Measurements from ENCODE around the gene LYRM2. TPM values are rescaled to one million over a fixed set of nuclear protein-coding genes. Genes with fewer than 3 reads are reported as not detected.

LYRM2 gene
- total and polyA plus RNA-seq, 9 donors: 11.8 to 44.0 (median 26.2) TPM

DNA sequence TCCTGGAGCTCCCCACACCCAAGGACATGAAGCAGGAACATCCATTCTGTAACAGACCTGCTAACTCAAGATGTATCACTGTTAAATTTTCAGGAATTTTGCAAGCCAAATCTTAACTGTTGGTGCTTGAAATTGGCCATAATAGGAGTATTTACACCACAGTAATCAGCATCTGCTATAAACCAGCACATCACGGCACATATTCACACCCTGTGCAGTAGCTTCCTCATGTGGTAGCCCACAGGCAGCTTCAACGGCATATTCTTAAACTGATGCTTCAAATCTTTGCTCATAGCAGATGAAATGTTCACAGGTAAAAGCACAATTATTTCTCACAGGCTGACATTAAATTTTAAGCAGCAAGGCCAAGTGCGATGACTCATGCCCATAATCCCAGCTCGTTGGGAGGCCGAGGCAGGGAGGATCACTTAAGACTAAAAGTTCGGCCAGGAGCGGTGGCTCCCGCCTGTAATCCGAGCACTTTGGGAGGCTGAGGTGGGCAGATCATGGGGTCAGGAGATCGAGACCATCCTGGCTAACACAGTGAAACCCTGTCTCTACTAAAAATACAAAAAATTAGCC, 43.5 kb upstream of the LYRM2 start:
- intact Hi-C loops (cut with DNase I): no loop called here
- TF ChIP-seq, protein P1, sequence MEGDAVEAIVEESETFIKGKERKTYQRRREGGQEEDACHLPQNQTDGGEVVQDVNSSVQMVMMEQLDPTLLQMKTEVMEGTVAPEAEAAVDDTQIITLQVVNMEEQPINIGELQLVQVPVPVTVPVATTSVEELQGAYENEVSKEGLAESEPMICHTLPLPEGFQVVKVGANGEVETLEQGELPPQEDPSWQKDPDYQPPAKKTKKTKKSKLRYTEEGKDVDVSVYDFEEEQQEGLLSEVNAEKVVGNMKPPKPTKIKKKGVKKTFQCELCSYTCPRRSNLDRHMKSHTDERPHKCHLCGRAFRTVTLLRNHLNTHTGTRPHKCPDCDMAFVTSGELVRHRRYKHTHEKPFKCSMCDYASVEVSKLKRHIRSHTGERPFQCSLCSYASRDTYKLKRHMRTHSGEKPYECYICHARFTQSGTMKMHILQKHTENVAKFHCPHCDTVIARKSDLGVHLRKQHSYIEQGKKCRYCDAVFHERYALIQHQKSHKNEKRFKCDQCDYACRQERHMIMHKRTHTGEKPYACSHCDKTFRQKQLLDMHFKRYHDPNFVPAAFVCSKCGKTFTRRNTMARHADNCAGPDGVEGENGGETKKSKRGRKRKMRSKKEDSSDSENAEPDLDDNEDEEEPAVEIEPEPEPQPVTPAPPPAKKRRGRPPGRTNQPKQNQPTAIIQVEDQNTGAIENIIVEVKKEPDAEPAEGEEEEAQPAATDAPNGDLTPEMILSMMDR (IDR thresholded peaks at IDR 0.05): no peak
- TF ChIP-seq POLR2A (IDR thresholded peaks at IDR 0.05) (no peak), EP300 (IDR thresholded peaks at IDR 0.05) (no peak)
- H3K27ac ChIP-seq: no peak overlapping the region
- 86 to 95% (median 94%) methylated on average over 10 of the region's 10 CpGs for WGBS, 3 donors
- H3K36me3 ChIP-seq: no peaks in the 10 kb centered on the region
- DNase-seq: no peak
- no peaks in the 10 kb centered on the region for H3K27me3 ChIP-seq
- no peaks in the 10 kb centered on the region for H3K4me1 ChIP-seq (ENCODE audit: insufficient read depth)
- H3K9me3 ChIP-seq: no peaks in the 10 kb centered on the region
- H3K4me3 ChIP-seq: no peak overlapping the region

DNA sequence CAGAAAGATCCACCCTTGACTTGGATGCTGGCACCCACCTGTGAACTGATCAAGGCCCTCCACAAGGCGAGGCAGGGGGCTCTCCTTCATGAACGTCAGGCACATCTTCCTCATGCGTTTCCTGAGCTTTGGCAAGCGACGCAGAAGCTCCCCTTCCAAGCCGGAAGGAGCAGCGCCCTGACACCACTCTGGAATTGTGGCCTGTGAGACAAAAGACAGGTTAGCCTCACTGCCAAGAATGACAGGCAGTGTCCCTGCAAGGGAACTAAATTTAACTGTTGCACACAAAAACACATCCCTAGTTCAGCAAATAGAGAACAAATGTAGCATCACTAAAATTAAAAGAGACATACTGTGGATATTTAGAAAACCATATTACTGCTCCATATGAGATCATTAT, 42.0 kb upstream of the LYRM2 start:
- H3K4me1 ChIP-seq (ENCODE audit: insufficient read depth): peaks cover 3% of the 10 kb centered on the region
- no peak overlapping the region for H3K27ac ChIP-seq
- intact Hi-C loops (cut with DNase I): no loop called here
- no peaks in the 10 kb centered on the region for H3K9me3 ChIP-seq
- WGBS, 3 donors: 77 to 95% (median 81%) methylated on average over 7 of the region's 7 CpGs
- TF ChIP-seq, protein P1 (IDR thresholded peaks at IDR 0.05): no peak
- no peak for TF ChIP-seq EP300 (IDR thresholded peaks at IDR 0.05)
- TF ChIP-seq POLR2A (IDR thresholded peaks at IDR 0.05): no peak
- no peak for DNase-seq
- H3K4me3 ChIP-seq: no peak overlapping the region
- no peaks in the 10 kb centered on the region for H3K36me3 ChIP-seq
- H3K27me3 ChIP-seq: no peaks in the 10 kb centered on the region

- Histone ChIP-seq H3K4me1 (ENCODE audit: insufficient read depth) (peaks cover 3% of the 10 kb centered on the region), H3K4me3 (no peak overlapping the region), H3K27ac (no peak overlapping the region), H3K9me3 (no peaks in the 10 kb centered on the region), H3K36me3 (no peaks in the 10 kb centered on the region), H3K27me3 (no peaks in the 10 kb centered on the region)
- DNase-seq: no peak
- intact Hi-C loops (cut with DNase I): no loop called here
- TF ChIP-seq, protein P1 (IDR thresholded peaks at IDR 0.05): no peak
- TF ChIP-seq POLR2A (IDR thresholded peaks at IDR 0.05): no peak
- no peak for TF ChIP-seq EP300 (IDR thresholded peaks at IDR 0.05)
- WGBS, 3 donors: 92 to 95% (median 93%) methylated on average over 2 of the region's 2 CpGs
Measured at GRCh38 chr6:89680150-89680549, 41.6 kb upstream of the LYRM2 start.

DNA sequence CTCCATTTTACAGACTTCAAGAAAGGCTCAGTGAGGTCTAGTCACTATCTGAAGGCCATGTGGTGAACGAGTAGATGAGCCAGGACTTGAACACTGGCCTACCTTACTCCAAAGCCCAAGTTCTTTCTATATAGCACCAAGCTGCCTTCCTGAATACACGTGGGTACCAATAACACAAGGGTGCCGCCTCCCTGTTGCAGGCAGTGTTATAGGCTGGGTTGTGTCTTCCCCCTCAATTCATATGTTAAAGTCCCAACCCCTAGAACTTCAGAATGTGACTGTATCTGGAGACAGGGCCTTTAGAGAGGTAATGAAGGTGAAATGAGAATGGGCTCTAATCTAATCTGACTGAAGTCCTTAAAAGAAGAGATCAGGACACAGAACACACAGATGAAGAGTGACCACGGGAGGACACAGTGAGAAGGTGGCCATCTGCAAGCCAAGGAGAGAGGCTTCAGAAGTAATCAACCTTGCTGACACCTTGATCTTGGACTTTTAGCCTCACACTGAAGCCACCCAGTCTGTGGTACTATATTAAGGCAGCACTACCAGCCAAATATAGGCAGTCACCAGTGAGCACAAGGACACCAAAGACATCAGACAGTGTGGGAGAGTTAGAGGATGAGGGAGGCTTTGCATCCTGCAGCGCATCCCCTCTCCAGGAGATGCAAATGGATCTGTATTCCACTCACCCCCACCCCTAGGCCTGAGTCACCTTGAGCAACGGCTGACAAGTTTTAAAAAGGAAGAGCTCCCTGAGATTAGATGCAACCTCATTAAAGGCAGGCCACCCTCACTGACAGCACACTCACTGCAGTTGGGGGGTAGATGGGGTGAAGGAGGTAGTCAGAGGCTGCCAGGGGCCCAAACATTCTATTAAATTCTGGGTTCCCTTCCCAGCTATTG, 40.9 kb upstream of the LYRM2 start:
- intact Hi-C loops (cut with DNase I): no loop called here
- DNase-seq: no peak
- no peaks in the 10 kb centered on the region for H3K27me3 ChIP-seq
- peaks cover 3% of the 10 kb centered on the region for H3K4me1 ChIP-seq (ENCODE audit: insufficient read depth)
- no peaks in the 10 kb centered on the region for H3K36me3 ChIP-seq
- H3K27ac ChIP-seq: no peak overlapping the region
- no peaks in the 10 kb centered on the region for H3K9me3 ChIP-seq
- H3K4me3 ChIP-seq: no peak overlapping the region
- WGBS, 3 donors: 76 to 77% (median 76%) methylated on average over 6 of the region's 6 CpGs
- TF ChIP-seq, protein P1 (IDR thresholded peaks at IDR 0.05): no peak
- TF ChIP-seq POLR2A (IDR thresholded peaks at IDR 0.05): no peak
- TF ChIP-seq EP300 (IDR thresholded peaks at IDR 0.05): no peak

Measured in ovary (tissue), 9 donors.